GM18907 (cell line): ENCODE data around the gene HILPDA.
"Not testable (repeated sequence)": the region's sequence is repeated elsewhere in the genome, so short reads cannot be mapped to it uniquely, and the experiment has no call there.

Source experiments
- ATAC-seq: cut with Tn5 transposase; IDR thresholded peaks from one replicate; pipeline ENCODE4 v1.9.1; 2021; ENCODE audit warnings: mild to moderate bottlenecking, moderate library complexity; ENCODE audit not compliant: unreplicated experiment

The HILPDA gene

DNA sequence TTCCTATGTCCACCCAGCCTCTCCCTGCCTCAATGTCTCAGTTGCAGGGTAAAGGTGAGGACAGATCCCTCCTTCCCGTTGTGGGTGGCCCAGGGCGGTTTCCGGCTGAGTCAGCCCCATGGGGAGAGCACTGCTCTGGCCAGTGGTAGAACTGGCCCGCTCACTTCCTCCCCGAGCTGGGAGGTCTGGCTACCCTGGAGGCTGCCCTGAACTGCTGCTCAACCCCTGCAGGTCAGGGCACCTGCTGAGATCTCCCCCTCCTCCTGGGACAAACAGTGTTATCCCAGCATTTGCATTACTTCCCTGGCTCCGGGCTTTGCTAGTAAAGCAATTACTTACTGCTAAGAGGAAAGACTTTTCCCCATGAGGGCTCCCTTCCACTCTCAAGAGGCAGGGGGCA, 24.5 kb upstream of the HILPDA start:
- no peak for ATAC-seq

DNA sequence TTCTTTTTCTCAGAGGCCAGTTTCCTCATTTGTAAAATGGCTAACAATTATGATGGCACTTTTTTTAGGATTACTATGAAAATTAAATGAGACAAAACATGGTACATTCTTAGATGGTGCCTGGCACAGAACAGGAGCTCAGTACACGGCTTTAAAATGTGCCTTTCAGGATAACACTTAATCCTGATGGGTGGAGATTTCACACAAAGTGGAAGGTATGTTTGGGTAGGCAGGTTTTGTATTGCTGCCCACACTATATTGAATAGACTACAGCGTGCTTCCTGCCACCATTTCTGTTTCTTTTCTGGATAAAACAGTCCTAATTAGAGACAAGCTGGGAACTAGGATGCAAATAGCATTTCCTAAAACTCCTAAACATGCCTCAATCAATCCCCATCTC, 23.9 kb upstream of the HILPDA start:
- no peak for ATAC-seq

DNA sequence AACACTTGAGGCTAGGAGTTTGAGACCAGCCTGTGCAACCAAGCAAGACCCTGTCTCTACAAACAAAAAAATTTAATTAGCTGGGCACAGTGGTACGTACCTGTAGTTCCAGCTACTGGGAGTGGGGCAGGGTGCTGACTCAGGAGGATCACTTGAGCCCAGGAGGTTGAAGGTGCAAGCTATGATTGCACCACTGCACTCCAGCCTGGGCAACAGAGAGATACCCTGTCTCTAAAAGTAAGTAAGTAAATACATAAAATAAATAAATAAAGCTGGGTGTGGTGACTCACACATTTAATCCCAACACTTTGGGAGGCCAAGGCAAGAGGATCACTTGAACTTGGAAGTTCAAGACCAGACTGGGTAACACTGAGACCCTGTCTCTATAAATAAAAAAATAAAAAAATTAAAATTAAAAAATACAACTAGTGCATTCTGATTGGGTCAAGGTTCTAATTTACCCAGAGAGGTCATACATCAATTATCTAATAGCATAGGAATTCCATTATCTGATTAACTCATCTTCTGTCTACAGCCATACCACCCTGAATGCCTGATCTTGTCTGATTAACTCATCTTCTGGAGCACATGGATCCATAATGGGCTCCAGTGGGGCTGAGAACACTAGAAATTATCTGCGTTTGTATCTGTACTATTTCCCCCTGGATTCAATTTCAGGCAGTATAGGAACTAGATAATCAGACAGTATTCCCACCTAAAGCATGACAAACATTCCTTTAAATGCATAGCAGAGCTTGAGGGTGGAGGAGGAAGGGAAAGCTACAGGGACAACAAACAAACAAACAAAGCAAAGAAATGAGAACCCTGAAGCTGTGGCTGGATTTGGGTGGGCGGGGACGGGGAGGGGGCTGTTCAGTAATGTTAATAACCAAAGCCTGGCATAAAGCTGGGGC, 21.0 kb upstream of the HILPDA start:
- no peak for ATAC-seq

DNA sequence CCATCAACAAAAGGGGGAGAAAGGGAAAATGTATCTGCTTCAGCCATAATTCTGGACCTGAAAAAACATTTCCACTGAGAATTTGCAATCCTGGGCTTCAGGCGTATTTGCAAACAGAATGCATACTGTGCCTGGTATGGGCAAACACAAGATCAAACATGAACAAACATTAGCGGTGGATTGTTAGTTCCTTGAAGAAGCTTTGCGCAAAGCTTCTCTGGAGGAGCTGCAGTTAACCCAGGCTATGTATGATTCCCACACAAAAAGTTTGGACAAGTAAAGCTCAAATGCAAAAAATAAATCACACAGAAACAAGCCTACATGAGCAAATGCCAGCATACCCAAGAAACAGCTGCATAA, 20.4 kb upstream of the HILPDA start:
- ATAC-seq, result no peak

DNA sequence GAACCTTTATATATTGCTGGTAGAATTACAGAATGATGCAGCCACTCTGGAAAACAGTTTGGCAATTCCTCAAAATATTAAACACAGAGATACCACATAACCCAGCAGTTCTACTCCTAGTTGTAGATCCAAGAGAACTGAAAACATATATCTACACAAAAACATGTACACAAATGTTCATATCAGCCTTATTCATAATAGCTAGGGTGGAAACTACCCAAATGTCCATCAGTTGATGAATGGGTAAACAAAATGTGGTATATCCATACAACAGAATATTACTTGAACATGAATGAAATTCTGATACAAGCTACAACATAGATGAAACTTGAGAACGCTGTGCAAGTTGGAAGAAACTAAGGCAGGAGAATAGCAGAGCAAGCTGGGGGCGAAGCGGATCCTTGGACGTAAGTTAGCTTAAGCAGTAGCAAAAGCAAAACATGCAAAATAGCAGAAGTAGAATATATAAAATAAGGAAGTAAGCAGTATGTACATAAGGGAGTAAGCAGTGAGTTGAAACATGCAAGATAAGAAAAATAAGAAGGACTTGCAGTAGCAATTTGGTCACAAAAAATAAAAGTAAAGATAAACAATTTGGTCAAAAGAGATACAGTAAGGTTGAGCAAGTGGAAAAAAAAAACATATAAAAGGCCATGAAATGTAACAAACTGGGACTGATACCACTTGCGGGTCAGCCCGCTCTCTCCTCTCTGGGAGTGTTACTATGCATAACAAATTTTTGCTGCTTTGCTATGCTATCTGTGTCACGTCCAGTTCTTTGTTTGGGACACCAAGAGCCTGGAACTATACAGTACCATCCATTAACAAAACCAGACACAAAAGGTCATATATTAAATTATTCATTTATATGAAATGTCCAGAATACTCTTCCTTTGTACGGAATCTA, 18.0 kb upstream of the HILPDA start:
- peak; percentile 44 for ATAC-seq

DNA sequence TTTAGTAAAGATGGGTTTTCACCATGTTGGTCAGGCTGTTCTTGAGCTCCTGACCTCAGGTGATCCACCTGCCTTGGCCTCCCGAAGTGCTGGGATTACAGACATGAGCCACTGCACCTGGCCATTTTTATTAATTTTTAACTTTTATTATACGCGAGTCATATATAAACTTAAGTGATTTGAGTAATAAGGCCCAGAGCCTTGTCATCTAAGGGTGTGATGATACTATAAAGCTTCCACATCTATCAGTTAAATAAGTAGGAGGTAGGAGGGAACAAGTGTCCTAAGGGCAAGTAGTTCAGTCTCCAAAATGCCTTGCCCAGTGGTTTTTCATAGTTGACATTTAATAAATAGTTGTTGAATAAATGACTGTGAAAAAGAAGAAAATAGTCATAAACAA, 13.3 kb upstream of the HILPDA start:
- ATAC-seq, result no peak

DNA sequence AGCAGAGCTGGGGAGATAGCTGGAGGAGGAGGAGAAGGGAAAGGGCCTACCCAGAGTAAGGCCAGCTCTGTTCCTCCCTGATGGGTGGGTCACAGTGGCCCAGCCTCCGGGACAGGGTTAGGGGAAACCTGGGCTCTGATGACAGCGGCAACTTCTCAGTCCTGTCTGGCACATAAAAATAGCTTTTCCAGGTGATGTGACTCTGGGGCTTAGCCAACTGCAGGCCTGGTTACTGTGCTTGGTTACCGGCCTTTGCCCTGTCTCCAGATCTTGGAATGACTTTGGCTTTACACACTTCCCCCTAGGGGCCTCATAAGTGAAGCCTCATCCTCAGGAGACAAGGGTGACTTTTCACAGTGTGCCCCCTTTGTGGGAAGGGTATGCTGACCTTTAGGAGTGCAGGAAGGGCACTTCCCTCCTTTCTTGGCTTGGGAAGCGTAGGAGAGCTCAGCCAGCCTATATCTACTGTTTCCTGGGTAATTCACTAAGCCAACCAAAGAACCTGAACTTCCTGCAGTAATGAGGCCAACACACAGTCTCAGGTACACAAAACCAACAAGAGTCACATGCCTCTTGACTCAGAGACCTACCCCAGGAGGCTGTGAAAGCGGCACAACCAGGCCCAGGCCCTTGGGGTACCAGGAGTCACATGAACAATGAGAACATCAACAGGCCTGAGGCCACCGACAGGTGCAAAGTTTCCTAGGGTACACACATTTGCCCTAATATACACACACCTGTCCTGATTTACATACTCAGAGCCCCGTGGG, 11.7 kb upstream of the HILPDA start:
- no peak for ATAC-seq

DNA sequence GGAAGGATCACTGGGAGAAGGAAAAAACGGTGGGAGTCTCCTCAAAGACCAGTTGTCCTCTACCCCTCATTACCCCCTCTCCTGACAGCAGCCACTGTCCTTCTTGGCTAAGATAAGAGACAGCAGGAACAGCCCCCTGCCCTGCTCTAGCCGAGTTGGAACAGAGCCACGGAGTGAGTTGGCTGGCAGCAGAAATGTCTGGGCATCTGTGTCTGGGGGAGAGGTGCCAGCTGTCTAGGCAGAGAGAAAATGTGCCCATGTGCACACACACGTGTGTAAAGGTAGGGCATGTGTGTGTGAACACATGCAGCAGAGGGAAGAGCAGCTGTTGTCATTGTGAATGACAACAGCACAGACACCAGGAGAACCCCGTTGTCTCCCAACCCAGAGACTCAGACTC, 9.4 kb upstream of the HILPDA start:
- no peak for ATAC-seq

DNA sequence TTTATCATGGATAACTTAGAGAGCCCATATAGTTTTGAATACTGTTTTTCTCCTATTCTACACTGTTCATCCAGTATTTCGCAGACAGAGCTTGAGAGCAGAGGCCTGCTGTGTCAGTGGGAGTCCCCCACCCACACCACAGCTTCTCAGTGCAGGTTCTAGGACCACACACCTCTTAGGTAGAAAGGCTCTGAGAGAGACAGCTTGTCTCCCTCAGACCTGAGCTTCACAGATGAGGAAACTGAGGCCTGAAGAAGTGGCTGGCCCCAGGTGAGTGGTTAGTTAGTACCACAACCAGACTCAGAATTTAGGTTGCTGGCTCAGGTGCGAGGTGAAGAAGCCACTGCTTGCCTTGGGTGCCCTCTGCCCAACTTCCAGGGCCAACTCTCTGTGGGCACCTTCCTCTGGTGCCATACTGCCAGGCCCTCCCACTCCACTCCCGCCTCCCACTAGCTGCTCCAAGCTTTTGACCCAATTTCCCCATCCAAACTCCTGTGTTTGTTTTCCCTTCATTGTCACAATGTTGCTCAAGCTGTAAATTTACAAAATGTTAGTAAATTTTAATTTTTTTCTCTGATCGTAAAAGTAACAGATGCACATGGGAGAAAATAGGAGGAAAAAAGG, 7.6 kb upstream of the HILPDA start:
- no peak for ATAC-seq

DNA sequence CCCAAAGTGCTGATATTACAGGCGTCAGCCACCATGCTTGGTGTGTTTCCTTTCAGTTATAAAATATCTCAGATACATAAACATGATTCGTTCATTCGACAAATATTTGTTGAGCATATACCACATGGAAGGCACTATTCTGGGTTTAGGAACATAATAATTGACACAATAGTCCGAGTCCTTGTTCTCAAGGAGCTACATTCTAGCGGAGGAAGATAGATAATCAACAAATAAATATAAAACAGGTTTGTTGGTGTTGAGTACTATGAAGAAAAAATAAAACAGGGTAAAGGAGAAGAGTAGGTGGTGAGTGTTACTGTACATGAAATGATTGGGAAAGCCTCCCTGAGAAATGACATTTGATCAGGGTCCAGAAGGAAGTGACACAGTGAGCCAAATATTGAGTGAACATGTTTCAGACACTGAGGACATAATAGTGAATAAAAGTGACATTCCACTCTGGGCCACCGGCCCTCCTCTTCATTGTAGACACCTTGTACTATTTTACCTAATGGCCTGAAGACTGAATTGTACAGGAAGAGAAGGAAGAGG, 6.9 kb upstream of the HILPDA start:
- no peak for ATAC-seq

DNA sequence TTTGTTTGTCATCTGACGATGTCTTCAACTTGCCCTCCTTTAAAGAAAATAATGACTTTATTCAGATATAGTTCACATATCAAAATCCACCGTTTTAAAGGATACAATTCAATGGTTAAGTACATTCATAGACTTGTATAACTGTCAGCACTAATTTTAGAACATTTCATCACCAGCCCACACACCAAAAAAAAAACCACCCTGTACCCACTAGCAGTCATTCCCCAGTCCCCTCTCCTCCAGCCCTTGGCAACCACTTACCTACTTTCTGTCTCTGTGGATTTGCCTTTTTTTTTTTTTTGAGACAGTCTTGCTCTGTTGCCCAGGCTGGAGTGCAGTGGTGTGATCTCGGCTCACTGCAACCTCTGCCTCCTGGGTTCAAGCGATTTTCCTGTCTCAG, 5.3 kb upstream of the HILPDA start:
- no peak for ATAC-seq

DNA sequence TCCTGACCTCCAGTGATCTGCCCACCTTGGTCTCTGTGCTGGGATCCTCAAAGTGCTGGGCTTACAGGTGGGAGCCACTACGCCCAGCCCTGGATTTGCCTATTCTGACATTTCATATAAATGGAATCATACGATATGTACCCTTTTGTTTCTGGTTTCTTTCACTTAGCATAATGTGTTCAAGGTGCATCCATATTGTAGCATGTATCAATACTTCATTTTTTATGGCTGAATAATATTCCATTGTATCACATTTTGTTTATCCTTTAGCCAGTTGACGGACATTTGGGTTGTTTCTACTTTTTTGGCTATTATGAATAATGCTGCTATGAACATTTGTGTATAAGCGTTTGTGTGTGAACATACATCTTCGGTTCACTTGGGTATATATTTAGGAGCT, 4.8 kb upstream of the HILPDA start:
- ATAC-seq, result no peak

DNA sequence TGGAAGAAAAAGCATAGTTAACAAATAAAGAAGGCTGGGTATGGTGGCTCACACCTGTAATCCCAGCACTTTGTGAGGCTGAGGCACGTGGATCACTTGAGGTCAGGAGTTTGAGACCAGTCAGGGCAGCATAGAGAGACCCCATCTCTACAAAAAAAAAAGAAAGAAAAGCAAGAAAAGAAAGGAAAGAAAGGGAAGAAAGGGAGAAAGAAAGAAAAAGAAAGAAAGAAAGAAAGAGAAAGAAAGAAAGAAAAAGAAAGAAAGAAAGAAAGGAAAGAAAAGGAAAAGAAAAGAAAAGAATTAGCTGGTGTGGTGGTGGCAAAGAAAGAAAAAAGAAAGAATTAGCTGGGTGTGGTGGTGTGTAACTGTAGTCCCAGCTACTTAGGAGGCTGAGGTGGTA, 3.1 kb upstream of the HILPDA start:
- no peak for ATAC-seq

DNA sequence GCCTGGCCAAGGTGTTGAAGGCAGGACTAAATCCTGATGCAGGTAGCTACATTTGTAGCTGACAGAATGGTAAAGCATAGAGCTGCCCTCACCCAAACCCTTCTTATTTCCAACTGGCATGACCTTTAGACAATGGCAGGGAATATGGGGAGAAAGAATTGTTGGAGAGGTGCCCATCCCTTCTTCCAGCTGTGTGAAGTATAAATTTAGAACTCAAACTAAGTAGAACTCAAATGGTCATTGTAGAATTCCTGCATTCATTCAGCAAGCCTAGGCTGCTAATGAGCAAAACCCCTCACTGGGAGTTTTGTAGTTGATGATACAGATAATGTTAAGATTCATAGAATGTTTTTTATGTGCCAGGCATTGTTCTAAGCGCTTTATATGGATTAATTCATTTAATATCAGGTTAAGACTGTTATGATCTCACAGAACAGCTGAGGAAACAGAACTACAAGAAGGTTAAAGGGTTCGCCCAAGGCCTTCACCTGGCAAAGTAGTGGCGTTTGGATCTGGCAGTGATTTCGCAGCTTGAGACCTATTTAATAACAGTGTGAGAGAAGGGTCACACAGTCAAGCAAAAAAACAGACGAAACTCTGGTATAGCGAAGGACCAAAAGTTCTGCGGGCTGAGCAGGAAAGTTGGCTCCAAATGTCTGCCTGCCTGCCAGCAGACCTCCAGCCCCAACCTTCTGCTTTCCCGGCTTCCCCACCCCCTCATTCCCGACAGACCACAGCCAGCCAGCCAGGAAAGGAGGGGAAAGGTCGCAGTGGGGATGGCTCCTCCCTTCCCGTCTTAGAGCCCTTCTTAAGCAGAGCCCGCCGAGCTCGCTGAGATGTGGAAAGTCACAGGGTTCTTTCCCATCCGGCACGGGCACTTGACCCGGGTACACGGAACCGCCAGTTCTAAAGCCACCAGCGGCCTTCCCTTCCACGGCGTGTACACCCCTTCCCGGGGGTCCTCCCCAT, 1.6 kb upstream of the HILPDA start:
- no peak for ATAC-seq

DNA sequence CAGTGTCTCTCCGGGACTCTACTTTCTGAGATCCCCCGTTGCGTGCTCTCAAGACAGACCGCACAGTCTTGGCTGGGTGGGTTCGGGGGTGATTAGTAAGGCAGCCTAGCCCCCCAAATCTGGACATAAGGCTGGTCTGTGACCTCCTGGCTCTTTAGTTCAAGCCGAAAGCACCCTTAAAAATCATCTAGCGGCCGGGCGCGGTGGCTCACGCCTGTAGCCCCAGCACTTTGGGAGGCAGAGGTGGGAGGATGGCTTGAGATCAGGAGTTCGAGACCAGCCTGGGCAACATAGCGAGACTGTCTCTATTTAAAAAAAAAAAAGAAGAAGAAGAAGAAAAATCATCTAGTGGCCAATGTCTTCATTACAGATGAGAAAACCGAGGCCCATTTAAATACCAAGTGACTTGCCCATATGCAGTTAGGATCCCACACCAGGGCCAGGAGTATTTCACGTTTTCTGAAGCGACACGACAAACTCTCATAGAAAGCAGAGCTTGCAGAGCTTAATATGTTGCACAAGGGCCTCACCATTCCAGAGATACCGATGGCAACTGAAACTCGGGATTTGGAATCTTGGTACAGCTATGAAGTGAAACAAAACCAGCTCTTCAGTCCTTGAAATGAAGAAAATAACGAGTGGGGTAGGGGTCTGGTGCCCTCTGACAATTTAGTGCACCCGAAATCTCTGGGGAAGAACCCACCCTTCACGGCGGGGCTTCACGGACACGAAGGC, 703 bp upstream of the HILPDA start:
- ATAC-seq, result no peak

DNA sequence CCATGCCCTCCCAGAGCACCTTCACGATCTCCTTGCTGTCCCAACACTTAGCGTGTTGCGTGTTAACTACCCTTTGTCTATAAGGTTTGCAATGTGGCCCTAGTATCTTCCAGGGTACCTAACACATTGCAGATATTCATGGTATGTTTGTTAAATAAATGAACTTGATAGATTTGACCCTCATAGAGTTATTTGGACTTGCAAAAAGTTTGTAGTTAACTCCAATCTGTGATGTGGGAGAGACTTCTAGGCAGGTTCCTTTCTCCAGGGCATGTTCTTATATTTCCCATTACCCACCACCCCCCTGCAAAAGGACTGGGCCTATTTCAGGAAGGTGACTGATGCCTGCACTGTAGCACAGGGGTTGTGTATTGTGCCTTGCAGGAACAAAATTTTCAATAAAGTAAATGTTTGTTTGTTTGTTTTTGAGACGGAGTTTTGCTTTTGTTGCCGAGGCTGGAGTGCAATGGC, 612 bp downstream of the HILPDA start:
- ATAC-seq, result no peak

DNA sequence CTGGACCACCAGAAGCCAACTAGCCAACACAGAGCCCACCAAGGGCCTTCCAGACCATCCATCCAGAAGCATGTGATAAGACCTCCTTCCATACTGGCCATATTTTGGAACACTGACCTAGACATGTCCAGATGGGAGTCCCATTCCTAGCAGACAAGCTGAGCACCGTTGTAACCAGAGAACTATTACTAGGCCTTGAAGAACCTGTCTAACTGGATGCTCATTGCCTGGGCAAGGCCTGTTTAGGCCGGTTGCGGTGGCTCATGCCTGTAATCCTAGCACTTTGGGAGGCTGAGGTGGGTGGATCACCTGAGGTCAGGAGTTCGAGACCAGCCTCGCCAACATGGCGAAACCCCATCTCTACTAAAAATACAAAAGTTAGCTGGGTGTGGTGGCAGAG, 1.7 kb downstream of the HILPDA start:
- ATAC-seq, result not testable (repeated sequence)

DNA sequence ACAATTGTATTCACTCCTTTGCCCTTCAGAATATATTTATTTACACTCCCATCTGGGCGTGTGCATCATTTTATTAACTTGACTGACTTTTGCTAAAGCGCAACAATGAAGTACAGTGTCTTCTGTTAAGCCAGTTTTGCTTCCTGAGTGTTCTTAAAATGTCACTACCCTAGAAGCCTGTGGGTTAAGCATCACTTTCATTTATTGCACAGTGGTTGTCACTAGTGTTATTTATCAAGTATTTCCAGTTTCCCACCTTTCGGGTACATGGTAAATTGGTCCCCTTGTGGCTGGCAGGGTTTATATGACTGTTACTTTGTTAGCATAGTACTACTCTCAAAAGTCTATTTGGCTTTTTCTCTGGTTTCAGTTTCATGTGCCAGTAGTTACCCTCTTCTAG, 3.3 kb downstream of the HILPDA start:
- ATAC-seq, result peak; percentile 35
